HG03060 (cell line): ENCODE results near the gene EREG.
"Not testable (repeated sequence)": the region's sequence is repeated elsewhere in the genome, so short reads cannot be mapped to it uniquely, and the experiment has no call there.

ENCODE experiments used
- ATAC-seq: cut with Tn5 transposase; IDR thresholded peaks from one replicate; pipeline ENCODE4 v1.9.1; 2021; ENCODE audit warnings: low read depth, moderate number of reproducible peaks; ENCODE audit not compliant: unreplicated experiment

EREG gene

GRCh38 chr4:74386159-74386558, 21.2 kb downstream of the EREG start:
- ATAC-seq: no peak

- no peak for ATAC-seq
These were observed 22.8 kb downstream of the EREG start for GRCh38 chr4:74387790-74388189.

DNA sequence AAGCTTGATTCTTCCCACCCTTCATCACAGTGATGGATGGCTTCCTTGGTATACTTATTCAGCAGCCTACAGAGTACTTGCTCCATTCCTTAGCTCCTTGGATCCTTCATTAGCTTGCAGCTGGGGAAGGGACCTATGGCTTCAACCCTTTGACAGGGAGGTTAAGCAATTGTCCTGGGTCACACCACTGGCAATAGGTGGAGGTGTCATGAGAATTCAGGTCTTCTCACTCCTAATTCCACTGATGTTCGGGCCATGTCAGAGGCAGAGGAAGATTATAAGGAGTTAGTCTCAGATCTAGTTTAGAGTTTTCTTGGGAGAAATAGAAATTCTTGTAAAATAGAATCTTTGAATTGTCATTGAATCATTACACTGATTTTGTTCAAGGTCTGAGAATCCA, 24.5 kb downstream of the EREG start:
- ATAC-seq: no peak

DNA sequence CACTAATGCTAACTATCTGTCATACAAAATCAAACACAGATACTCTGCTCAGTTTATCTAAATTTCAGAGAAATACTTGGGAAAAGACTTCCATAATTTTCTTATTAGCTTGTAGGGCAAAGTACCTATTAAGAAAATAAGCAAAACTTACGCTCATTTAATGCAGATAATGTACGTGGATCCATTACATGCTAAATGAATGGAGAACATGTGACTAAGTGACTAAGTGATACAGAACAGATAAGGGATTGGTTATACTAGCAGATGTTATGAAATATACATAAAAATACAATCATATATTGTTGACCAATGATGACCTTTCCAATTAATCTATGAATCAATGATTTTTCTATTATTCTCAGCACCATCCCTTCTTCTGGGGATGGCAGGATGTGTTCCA, 25.7 kb downstream of the EREG start:
- no peak for ATAC-seq

DNA sequence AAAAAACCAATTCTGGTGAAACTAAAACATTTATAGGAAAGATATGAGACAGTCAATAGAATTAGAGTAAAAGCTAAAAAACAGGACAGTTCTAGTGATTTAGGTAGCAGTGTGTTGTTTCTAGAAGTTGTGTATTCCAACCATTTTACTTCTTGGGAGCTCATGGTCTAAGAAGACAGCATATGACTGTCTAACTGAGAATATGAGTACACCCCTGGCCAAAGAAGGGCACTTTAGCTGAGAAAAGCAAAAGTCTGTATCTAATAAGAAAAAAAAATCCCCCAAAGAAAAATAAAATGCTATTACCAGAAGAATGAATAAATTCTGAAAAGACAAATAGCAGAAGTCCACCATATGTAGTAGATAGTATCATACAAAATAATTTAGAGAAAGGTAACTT, 26.4 kb downstream of the EREG start:
- no peak for ATAC-seq

- no peak for ATAC-seq
These were observed 27.0 kb downstream of the EREG start for GRCh38 chr4:74391890-74392475.

GRCh38 chr4:74394476-74395136, 29.7 kb downstream of the EREG start:
- ATAC-seq: no peak

DNA sequence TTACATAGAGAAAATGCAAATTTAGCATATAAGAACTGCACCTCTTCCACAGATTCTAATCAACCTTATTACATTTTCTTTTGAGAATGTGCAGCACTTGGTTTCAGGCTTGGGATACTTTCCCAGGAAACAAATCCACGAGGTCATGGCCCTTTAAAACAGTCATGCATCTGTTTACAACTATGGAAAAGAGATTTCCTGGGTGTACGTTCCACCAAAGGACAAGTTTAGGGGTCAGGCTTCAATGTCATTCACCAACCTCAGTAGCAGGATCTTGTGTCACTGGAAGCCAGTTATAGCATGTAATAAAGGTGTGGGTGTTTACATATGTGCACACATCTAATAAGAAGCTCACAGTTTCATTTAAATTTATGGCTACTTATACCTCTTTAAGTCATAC, 30.7 kb downstream of the EREG start:
- ATAC-seq: no peak

GRCh38 chr4:74397748-74398426, 32.9 kb downstream of the EREG start:
- ATAC-seq: no peak

DNA sequence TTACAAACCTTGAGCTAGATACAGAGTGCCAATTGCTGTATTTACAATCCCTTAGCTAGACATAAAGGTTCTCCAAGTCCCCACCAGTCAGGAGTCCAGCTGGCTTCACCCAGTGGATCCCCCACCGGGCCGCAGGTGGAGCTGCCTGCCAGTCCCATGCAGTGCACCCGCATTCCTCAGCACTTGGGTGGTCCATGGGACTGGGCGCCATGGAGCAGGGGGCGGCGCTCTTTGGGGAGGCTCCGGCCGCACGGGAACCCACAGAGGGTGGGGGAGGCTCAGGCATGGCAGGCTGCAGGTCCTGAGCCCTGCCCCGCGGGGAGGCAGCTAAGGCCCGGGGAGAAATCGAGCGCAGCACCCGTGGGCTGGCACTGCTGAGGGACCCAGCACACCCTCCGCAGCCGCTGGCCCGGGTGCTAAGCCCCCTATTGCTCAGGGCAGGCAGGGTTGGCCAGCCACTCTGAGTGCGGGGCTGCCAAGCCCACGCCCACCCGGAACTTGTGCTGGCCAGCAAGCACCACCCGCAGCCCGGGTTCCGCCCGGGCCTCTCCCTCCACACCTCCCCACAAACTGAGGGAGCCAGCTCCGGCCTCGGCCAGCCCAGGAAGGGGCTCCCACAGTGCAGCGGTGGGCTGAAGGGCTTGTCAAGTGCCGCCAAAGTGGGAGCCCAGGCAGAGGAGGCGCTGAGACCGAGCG, 34.1 kb downstream of the EREG start:
- not testable (repeated sequence) for ATAC-seq

DNA sequence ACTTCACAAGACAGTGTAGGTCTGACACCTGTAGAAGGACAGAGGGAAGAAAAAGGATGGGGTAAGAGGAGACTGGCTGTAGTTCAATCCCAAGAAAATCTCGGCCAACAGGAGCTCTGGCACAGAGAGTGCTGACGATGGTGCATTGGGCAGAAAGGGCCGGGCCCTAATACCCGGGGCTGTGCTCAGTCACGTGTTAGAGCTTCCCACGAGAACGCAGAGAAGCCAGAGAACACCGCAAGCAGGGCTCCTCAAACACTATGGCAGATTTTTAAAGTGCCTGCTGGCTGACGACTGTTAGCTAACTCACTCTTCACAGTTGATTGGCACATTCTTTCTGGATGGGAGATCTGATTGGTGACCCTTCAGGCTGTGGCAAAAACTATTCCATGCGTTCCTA, 35.5 kb downstream of the EREG start:
- no peak for ATAC-seq

DNA sequence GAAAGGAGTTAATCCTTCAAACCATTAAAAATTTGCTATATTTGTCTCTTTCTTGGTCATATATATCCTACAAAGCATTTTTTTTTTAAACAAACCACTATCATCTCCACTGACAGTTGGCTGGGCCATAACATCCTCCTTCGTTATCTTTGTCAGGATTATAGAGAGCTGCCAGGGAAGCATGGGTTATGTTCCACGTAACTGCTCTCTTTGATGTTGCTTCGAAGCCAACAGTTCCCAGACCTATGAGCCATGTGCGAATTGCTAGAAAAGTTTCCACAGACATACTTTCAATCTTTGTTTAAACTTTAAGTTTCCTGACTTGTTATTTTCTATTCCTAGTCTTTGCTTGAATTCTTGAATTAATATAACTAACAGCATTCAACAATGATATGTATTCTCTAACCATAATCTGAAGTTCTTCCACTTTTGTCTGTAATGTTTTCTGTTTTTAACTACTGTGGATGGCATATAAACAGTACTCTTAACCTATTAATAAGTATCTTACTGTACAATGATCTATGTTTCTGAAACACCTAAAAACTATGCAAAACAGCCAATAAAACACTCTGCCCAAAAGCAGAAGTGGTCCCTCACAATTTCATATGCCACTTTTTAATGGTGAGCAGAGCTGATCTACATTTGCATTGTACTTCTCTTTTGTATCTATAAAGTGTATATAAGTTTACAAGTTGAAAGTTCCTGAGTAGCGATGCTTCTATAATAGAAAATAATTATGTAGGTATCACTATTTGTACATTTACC, 37.9 kb downstream of the EREG start:
- peak; percentile 95 for ATAC-seq

DNA sequence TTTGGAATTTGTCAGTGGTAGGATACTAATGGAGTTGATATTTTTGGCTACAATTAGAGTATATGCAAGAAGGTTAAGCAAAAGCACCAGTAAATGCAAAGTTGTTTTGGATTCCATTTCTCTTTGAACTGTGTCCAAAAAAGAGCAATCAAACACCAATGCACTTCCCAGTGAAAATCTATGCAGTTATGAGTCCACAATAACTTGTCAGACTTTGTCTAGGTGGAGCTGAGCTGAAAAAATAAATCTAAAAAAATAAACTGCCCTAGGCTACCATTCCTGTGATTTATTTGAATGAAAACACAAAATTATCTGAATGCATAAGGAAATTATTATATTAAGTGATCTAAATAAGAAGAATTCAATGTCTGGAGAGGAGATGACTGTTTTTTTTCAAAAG, 42.9 kb downstream of the EREG start:
- no peak for ATAC-seq

DNA sequence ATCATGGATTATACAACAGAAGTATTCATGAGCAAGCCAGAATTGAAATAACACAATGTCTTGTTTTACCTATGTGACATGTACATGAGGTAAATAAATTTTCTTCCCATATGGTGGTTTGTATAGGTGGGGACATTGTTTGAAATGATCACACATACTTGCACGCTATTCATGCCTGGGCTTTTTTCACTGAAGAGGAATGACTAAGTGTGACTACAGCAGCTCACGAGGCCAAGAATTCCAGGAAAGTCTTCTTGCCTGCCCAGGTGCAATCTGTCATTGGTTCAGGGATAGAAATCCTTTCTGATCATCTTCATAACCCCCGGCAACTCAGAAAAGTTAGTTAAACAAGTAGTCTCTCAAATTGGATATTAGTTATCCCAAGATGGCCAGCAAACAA, 43.7 kb downstream of the EREG start:
- no peak for ATAC-seq

DNA sequence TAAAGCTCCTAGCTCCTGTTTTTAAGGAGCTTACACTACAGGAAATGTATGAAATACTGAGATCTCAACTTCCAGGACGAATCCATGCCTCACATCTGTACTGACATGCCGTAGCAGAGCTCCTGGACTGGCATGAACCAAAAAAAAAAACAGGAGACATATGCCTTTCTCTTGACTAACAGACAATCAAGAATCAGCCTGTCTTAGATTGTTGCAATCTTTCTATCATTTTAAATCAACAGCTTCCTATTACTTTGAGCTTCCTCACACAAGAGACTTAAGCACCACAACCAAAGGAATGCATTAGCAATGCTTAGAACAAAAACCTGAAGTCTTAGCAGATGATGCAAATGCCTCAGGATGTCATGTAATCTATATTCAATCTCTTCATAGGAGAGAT, 45.3 kb downstream of the EREG start:
- ATAC-seq: no peak

- no peak for ATAC-seq
These were observed 47.3 kb downstream of the EREG start for GRCh38 chr4:74412225-74412624.

GRCh38 chr4:74413265-74413664, 48.3 kb downstream of the EREG start:
- no peak for ATAC-seq

DNA sequence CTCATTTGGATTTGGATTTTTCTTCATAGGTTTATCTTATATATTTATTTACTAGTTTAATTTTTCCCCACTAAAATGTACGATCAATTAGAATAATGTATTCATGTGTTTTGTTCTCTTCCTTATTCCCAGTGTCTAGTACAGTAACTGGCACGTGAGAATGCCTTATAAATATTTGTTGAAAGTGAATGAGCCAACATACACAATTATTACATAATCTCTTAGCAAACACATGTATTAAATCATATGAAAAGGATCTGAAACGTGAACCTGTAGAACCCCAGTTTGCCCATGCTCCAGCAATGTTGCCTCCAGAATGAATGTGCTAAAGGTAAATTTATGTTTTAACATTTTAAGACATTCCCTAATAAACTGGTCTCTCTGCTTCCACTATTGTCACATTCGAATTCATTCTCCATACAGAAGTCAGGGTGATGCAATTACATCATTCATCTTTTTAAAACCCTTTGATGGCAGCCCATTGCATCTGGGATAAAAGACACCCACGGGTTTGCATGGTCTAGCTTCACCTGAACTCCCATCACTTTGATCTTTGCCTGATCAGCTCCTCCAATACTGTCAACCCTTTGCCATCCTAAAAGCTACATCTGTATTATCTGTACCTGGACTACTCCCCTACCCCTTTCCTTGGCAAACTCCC, 49.3 kb downstream of the EREG start:
- ATAC-seq: no peak

- no peak for ATAC-seq
These were observed 50.8 kb downstream of the EREG start for GRCh38 chr4:74415602-74416300.
